Thyroid gland (tissue), 4 donors: ENCODE results near the gene GRM8.

Experiments used
- CTCF ChIP-seq, 6 experiments: fragments of 200-600 bp in 3 of 6; fragments of 450-650 bp in 3 of 6; sonication (generic) in 3 of 6; IDR thresholded peaks; one replicate each; pipeline ENCODE4 v1.5.1; 2016 to 2019; ENCODE audit warnings: antibody characterized with exemption in 6 of 6, mild to moderate bottlenecking in 2 of 6, inconsistent platforms in 1 of 6, moderate library complexity in 1 of 6
- POLR2A ChIP-seq, 2 donors: fragments of 450-650 bp; IDR thresholded peaks; one replicate each; pipeline ENCODE4 v1.6.1; 2017; ENCODE audit warnings: antibody characterized with exemption in 2 of 2, mild to moderate bottlenecking in 2 of 2, moderate library complexity in 1 of 2

- TF ChIP-seq POLR2A (IDR thresholded peaks at IDR 0.05), result no peak
- TF ChIP-seq CTCF (IDR thresholded peaks at IDR 0.05), result no peak
These were observed 446.1 kb downstream of the GRM8 start for GRCh38 chr7:126806614-126807013.
